Breast epithelium (tissue), 3 donors: ENCODE results near the gene IDH3B.

Source experiments
- POLR2AphosphoS5 ChIP-seq, 3 donors: sonication (generic); formaldehyde crosslinking; IDR thresholded peaks; one replicate each; pipeline ENCODE4 v1.6.1; 2017; ENCODE audit warnings: antibody characterized with exemption in 3 of 3
- TF ChIP-seq, protein P1 (sequence below), 3 donors: fragments of 450-650 bp; IDR thresholded peaks; one replicate each; pipeline ENCODE4 v1.5.1; 2016 to 2017; ENCODE audit warnings: antibody characterized with exemption in 3 of 3, mild to moderate bottlenecking in 3 of 3, moderate library complexity in 3 of 3

DNA sequence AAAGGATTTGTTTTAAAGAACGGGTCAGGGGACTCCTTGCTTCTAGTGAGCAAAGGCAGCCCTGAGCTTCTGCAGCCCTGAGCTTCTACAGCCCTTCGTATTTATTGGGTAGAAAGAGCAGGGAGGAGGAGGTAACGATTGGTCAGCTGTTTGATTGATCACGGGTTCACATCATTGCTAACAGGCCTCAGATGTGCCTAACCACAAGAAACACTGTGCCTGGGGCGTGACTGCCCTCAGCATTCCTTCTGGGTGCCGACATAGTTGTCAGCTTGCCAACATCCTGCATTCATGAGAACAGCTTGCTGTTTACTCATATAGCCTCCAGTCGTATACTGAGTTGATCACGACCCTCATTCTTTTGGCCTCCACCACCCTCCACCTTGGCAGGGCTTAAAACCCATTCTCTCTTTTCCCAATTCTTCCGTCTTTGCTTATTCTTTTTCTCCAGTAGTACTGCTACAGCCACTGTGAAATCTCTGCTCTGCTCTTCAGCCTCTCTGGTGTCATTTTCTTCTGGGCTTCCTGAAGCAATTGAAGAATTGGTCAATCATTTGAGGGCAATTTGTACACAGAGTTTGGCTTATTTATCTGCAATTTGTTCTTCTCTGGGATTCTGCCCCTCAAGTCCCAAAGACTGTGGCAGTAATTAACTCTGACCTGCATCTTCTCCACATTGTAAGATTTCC lies 37.0 kb downstream of the IDH3B start:
- TF ChIP-seq, protein P1, sequence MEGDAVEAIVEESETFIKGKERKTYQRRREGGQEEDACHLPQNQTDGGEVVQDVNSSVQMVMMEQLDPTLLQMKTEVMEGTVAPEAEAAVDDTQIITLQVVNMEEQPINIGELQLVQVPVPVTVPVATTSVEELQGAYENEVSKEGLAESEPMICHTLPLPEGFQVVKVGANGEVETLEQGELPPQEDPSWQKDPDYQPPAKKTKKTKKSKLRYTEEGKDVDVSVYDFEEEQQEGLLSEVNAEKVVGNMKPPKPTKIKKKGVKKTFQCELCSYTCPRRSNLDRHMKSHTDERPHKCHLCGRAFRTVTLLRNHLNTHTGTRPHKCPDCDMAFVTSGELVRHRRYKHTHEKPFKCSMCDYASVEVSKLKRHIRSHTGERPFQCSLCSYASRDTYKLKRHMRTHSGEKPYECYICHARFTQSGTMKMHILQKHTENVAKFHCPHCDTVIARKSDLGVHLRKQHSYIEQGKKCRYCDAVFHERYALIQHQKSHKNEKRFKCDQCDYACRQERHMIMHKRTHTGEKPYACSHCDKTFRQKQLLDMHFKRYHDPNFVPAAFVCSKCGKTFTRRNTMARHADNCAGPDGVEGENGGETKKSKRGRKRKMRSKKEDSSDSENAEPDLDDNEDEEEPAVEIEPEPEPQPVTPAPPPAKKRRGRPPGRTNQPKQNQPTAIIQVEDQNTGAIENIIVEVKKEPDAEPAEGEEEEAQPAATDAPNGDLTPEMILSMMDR (IDR thresholded peaks at IDR 0.05), result no peak
- TF ChIP-seq POLR2AphosphoS5 (IDR thresholded peaks at IDR 0.05), result peak in 1 of 3 donors; percentile 28
